Activated naive CD8-positive, alpha-beta T cell treated with anti-CD3 and anti-CD28 coated beads, Interleukin-2, amount 50 U/mL, for 24 hours (primary cell): Measurements from ENCODE around the gene DOK5.
A peak's percentile ranks its signal among the peaks of the same experiment; 100 is the strongest.
"Not testable (repeated sequence)": the region's sequence is repeated elsewhere in the genome, so short reads cannot be mapped to it uniquely, and the experiment has no call there.

Experiments
- ATAC-seq: fragments of 150-1000 bp; cut with Tn5 transposase; one replicate; pipeline ENCODE4 v1.10.0; 2021
- DNase-seq: peaks from one replicate; pipeline ENCODE4 v3.0.0; 2021
- H3K27ac Mint-ChIP-seq: one replicate; pipeline ENCODE4 v1.8.0; 2021; ENCODE audit warnings: mild to moderate bottlenecking, mixed read lengths
- H3K27me3 Mint-ChIP-seq: one replicate; pipeline ENCODE4 v1.8.0; 2021; ENCODE audit warnings: mixed read lengths
- H3K36me3 Mint-ChIP-seq: one replicate; pipeline ENCODE4 v1.8.0; 2021; ENCODE audit warnings: low read depth, mixed read lengths
- H3K4me1 Mint-ChIP-seq: one replicate; pipeline ENCODE4 v1.8.0; 2021; ENCODE audit warnings: mixed read lengths
- H3K4me3 Mint-ChIP-seq: one replicate; pipeline ENCODE4 v1.8.0; 2021; ENCODE audit warnings: mild to moderate bottlenecking, moderate library complexity, mixed read lengths
- H3K9me3 Mint-ChIP-seq: one replicate; pipeline ENCODE4 v1.8.0; 2021; ENCODE audit warnings: mixed read lengths

The DOK5 gene

GRCh38 chr20:54475334-54476168, at the start of gene DOK5:
Gene DOK5, plus strand, starts transcription at chr20:54475593. Its CDS starts 354 bp downstream, at chr20:54475947.
- H3K9me3 Mint-ChIP-seq: peaks cover 11% of the 10 kb centered on the region
- H3K27ac Mint-ChIP-seq: no peak within 1 kb of the TSS
- no peaks in the 10 kb centered on the region for H3K36me3 Mint-ChIP-seq
- H3K27me3 Mint-ChIP-seq: peaks cover 56% of the 10 kb centered on the region
- H3K4me3 Mint-ChIP-seq: peak within 1 kb of the TSS; percentile 53
- peaks cover 21% of the 10 kb centered on the region for H3K4me1 Mint-ChIP-seq
- no peak for ATAC-seq
- peak; percentile 3 for DNase-seq

- H3K36me3 Mint-ChIP-seq: no peaks in the 10 kb centered on the region
- H3K4me1 Mint-ChIP-seq: no peaks in the 10 kb centered on the region
- no peak overlapping the region for H3K27ac Mint-ChIP-seq
- H3K9me3 Mint-ChIP-seq: peaks cover 11% of the 10 kb centered on the region
- H3K27me3 Mint-ChIP-seq: peaks cover 4% of the 10 kb centered on the region
- DNase-seq: no peak
- no peak overlapping the region for H3K4me3 Mint-ChIP-seq
- ATAC-seq: no peak
These were observed 46.0 kb upstream of the DOK5 start for GRCh38 chr20:54429364-54429763.

GRCh38 chr20:54431156-54431944, 44.0 kb upstream of the DOK5 start:
- Mint-ChIP-seq H3K27ac (no peak overlapping the region), H3K9me3 (peaks cover 3% of the 10 kb centered on the region), H3K36me3 (no peaks in the 10 kb centered on the region), H3K27me3 (peaks cover 10% of the 10 kb centered on the region), H3K4me3 (no peak overlapping the region), H3K4me1 (no peaks in the 10 kb centered on the region)
- ATAC-seq (no peak), DNase-seq (no peak)

- H3K9me3 Mint-ChIP-seq: peaks cover 3% of the 10 kb centered on the region
- H3K4me3 Mint-ChIP-seq: no peak overlapping the region
- no peaks in the 10 kb centered on the region for H3K36me3 Mint-ChIP-seq
- H3K4me1 Mint-ChIP-seq: no peaks in the 10 kb centered on the region
- ATAC-seq (no peak), DNase-seq (no peak)
- no peak overlapping the region for H3K27ac Mint-ChIP-seq
- peaks cover 8% of the 10 kb centered on the region for H3K27me3 Mint-ChIP-seq
These were observed 42.4 kb upstream of the DOK5 start for GRCh38 chr20:54432966-54433365.

GRCh38 chr20:54433636-54434035, 41.8 kb upstream of the DOK5 start:
- no peak overlapping the region for H3K27ac Mint-ChIP-seq

GRCh38 chr20:54434196-54434595, 41.2 kb upstream of the DOK5 start:
- peaks cover 10% of the 10 kb centered on the region for H3K27me3 Mint-ChIP-seq
- H3K27ac Mint-ChIP-seq: no peak overlapping the region
- ATAC-seq (no peak), DNase-seq (no peak)
- peaks cover 3% of the 10 kb centered on the region for H3K9me3 Mint-ChIP-seq
- no peak overlapping the region for H3K4me3 Mint-ChIP-seq
- no peaks in the 10 kb centered on the region for H3K36me3 Mint-ChIP-seq
- H3K4me1 Mint-ChIP-seq: no peaks in the 10 kb centered on the region

More at GRCh38 chr20:54433636-54434035, 41.8 kb upstream of the DOK5 start:
- H3K36me3 Mint-ChIP-seq: no peaks in the 10 kb centered on the region
- peaks cover 3% of the 10 kb centered on the region for H3K9me3 Mint-ChIP-seq
- ATAC-seq (no peak), DNase-seq (no peak)
- H3K4me1 Mint-ChIP-seq: no peaks in the 10 kb centered on the region
- no peak overlapping the region for H3K4me3 Mint-ChIP-seq
- peaks cover 8% of the 10 kb centered on the region for H3K27me3 Mint-ChIP-seq

- Mint-ChIP-seq H3K4me1 (no peaks in the 10 kb centered on the region), H3K36me3 (no peaks in the 10 kb centered on the region), H3K4me3 (no peak overlapping the region), H3K27ac (no peak overlapping the region), H3K9me3 (no peaks in the 10 kb centered on the region), H3K27me3 (peaks cover 13% of the 10 kb centered on the region)
- ATAC-seq (no peak), DNase-seq (no peak)
These were observed 40.4 kb upstream of the DOK5 start for GRCh38 chr20:54435015-54435414.

GRCh38 chr20:54436410-54436809, 39.0 kb upstream of the DOK5 start:
- not testable (repeated sequence) for H3K4me3 Mint-ChIP-seq, H3K27ac Mint-ChIP-seq, H3K4me1 Mint-ChIP-seq, ATAC-seq, DNase-seq, H3K9me3 Mint-ChIP-seq, H3K36me3 Mint-ChIP-seq
- peaks cover 13% of the 10 kb centered on the region for H3K27me3 Mint-ChIP-seq

GRCh38 chr20:54438166-54438565, 37.2 kb upstream of the DOK5 start:
- H3K9me3 Mint-ChIP-seq: no peaks in the 10 kb centered on the region
- H3K4me1 Mint-ChIP-seq: no peaks in the 10 kb centered on the region
- ATAC-seq: no peak

GRCh38 chr20:54450207-54450606, 25.2 kb upstream of the DOK5 start:
- H3K27ac Mint-ChIP-seq: no peak overlapping the region
- H3K4me3 Mint-ChIP-seq: no peak overlapping the region
- DNase-seq (no peak), ATAC-seq (no peak)
- peaks cover 2% of the 10 kb centered on the region for H3K27me3 Mint-ChIP-seq
- H3K4me1 Mint-ChIP-seq: no peaks in the 10 kb centered on the region
- peaks cover 6% of the 10 kb centered on the region for H3K9me3 Mint-ChIP-seq
- no peaks in the 10 kb centered on the region for H3K36me3 Mint-ChIP-seq

More at GRCh38 chr20:54438166-54438565, 37.2 kb upstream of the DOK5 start:
- Mint-ChIP-seq H3K36me3 (no peaks in the 10 kb centered on the region), H3K27ac (no peak overlapping the region), H3K4me3 (no peak overlapping the region), H3K27me3 (peaks cover 13% of the 10 kb centered on the region)
- no peak for DNase-seq

- Mint-ChIP-seq H3K36me3 (no peaks in the 10 kb centered on the region), H3K4me1 (no peaks in the 10 kb centered on the region), H3K4me3 (no peak overlapping the region), H3K27ac (no peak overlapping the region), H3K27me3 (peaks cover 2% of the 10 kb centered on the region), H3K9me3 (peaks cover 6% of the 10 kb centered on the region)
- ATAC-seq (no peak), DNase-seq (no peak)
These were observed 24.2 kb upstream of the DOK5 start for GRCh38 chr20:54451171-54451570.

GRCh38 chr20:54452277-54452676, 23.1 kb upstream of the DOK5 start:
- H3K27me3 Mint-ChIP-seq: peaks cover 7% of the 10 kb centered on the region
- H3K9me3 Mint-ChIP-seq: peaks cover 6% of the 10 kb centered on the region
- H3K4me1 Mint-ChIP-seq: no peaks in the 10 kb centered on the region
- H3K4me3 Mint-ChIP-seq: no peak overlapping the region
- H3K27ac Mint-ChIP-seq: no peak overlapping the region
- ATAC-seq: no peak
- DNase-seq: no peak
- H3K36me3 Mint-ChIP-seq: no peaks in the 10 kb centered on the region

GRCh38 chr20:54454982-54455381, 20.4 kb upstream of the DOK5 start:
- peaks cover 6% of the 10 kb centered on the region for H3K9me3 Mint-ChIP-seq
- H3K27ac Mint-ChIP-seq: no peak overlapping the region
- H3K4me3 Mint-ChIP-seq: no peak overlapping the region
- H3K36me3 Mint-ChIP-seq: no peaks in the 10 kb centered on the region
- DNase-seq (no peak), ATAC-seq (no peak)
- H3K4me1 Mint-ChIP-seq: no peaks in the 10 kb centered on the region
- peaks cover 6% of the 10 kb centered on the region for H3K27me3 Mint-ChIP-seq

GRCh38 chr20:54456423-54456822, 19.0 kb upstream of the DOK5 start:
- H3K4me1 Mint-ChIP-seq: no peaks in the 10 kb centered on the region
- ATAC-seq: no peak

GRCh38 chr20:54456961-54457360, 18.4 kb upstream of the DOK5 start:
- Mint-ChIP-seq H3K4me1 (no peaks in the 10 kb centered on the region), H3K9me3 (peaks cover 6% of the 10 kb centered on the region), H3K36me3 (no peaks in the 10 kb centered on the region)

More at GRCh38 chr20:54456423-54456822, 19.0 kb upstream of the DOK5 start:
- H3K9me3 Mint-ChIP-seq: peaks cover 6% of the 10 kb centered on the region
- no peak overlapping the region for H3K27ac Mint-ChIP-seq
- no peak for DNase-seq
- peaks cover 7% of the 10 kb centered on the region for H3K27me3 Mint-ChIP-seq
- no peak overlapping the region for H3K4me3 Mint-ChIP-seq
- no peaks in the 10 kb centered on the region for H3K36me3 Mint-ChIP-seq

More at GRCh38 chr20:54456961-54457360, 18.4 kb upstream of the DOK5 start:
- Mint-ChIP-seq H3K4me3 (no peak overlapping the region), H3K27ac (no peak overlapping the region), H3K27me3 (peaks cover 7% of the 10 kb centered on the region)
- ATAC-seq: no peak
- DNase-seq: no peak
